ENCODE measurements around the gene NEURL2. TPM values are rescaled to one million over a fixed set of nuclear protein-coding genes. Genes with fewer than 3 reads are reported as not detected.

Gene NEURL2
- total RNA-seq, 1 experiment from 2014 or later = 2.0 TPM

DNA sequence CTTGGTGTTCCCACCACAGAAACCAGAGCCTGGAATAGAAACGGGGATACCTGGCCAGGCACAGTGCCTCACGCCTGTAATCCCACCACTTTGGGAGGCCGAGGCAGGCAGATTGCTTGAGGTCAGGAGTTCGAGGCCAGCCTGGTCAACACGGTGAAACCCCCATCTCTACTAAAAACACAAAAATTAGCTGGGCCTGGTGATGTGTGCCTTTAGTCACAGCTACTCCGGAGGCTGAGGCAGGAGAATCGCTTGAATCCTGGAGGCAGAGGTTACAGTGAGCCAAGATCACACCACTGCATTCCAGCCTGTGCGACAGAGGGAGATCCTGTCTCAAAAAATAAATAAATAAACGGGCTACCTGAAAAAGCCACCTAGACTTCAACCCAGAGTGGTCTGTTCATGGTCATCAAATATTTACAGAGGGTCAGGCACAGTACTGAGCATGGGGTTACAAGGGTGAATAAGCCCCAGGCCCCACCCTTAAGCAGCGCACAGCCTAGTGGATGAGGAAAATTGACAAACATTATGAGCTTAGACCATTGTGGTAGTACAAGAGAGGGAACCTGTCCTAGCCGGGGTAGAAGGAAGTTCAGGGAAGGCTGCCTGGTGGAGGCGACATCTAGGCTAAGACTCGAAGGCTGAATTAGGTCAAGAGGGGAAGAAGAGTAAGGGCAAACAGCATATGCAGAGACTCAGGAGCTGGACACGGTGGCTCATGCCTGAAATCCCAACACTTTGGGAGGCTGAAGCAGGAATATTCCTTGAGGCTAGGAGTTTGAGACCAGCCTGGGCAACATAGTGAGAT, 36.3 kb upstream of the NEURL2 start:
- Mint-ChIP-seq H3K4me3 (ENCODE audit: unreplicated experiment) (no peak overlapping the region), H3K27ac (ENCODE audit: low read depth, unreplicated experiment) (no peak overlapping the region), H3K27me3 (ENCODE audit: insufficient read depth, unreplicated experiment) (peaks cover 1% of the 10 kb centered on the region), H3K36me3 (ENCODE audit: insufficient read depth, unreplicated experiment) (peaks cover under 1% of the 10 kb centered on the region), H3K4me1 (ENCODE audit: insufficient read depth, unreplicated experiment) (peaks cover 5% of the 10 kb centered on the region), H3K9me3 (ENCODE audit: unreplicated experiment) (no peaks in the 10 kb centered on the region)
- BruUV-seq (replicated peaks) = no TSS peak
- TF ChIP-seq, protein P1, sequence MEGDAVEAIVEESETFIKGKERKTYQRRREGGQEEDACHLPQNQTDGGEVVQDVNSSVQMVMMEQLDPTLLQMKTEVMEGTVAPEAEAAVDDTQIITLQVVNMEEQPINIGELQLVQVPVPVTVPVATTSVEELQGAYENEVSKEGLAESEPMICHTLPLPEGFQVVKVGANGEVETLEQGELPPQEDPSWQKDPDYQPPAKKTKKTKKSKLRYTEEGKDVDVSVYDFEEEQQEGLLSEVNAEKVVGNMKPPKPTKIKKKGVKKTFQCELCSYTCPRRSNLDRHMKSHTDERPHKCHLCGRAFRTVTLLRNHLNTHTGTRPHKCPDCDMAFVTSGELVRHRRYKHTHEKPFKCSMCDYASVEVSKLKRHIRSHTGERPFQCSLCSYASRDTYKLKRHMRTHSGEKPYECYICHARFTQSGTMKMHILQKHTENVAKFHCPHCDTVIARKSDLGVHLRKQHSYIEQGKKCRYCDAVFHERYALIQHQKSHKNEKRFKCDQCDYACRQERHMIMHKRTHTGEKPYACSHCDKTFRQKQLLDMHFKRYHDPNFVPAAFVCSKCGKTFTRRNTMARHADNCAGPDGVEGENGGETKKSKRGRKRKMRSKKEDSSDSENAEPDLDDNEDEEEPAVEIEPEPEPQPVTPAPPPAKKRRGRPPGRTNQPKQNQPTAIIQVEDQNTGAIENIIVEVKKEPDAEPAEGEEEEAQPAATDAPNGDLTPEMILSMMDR (IDR thresholded peaks at IDR 0.05; ENCODE audit: unreplicated experiment) = no peak
- ChIA-PET POLR2A (interaction anchor here (0.6 to 1.3 kb wide), 7 partner anchors 10 to 1328 kb away, joined by 3 to 4 read pairs (median 3); no protein-coding TSS in a partner anchor), CTCF (interaction anchor here (0.6 to 1.4 kb wide), 8 partner anchors 12 to 141 kb away, joined by 3 to 4 read pairs (median 3); partner anchors contain the start of genes CTSA and ZSWIM1)
- intact Hi-C loops (cut with micrococcal nuclease) = no loop called here
- no peak for DNase-seq (ENCODE audit: unreplicated experiment)

DNA sequence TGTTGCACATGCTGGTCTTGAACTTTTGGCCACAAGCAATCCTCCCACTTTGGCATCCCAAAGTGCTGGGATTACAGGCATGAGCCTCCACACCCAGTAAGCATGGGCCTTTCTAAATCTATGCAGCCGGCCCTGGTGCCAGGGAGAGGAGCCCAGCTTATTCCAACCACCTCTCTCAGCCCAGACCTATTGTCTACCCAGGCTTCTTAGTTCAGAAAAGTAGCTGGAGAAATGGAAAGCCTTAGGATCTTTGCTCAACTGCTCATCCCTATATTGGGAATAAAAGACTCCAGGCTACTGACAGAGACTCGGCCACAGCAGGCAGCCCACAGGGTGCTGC, 35.7 kb upstream of the NEURL2 start:
- ChIA-PET CTCF (interaction anchor here (0.7 to 1.4 kb wide), 3 partner anchors 34 to 43 kb away, joined by 3 to 5 read pairs (median 4); partner anchors contain the start of gene CTSA), POLR2A (interaction anchor here (0.7 to 1.0 kb wide), 5 partner anchors 9 to 1328 kb away, joined by 3 to 4 read pairs (median 3); no protein-coding TSS in a partner anchor)
- BruUV-seq (replicated peaks) = no TSS peak
- TF ChIP-seq, protein P1 (IDR thresholded peaks at IDR 0.05; ENCODE audit: unreplicated experiment) = no peak
- DNase-seq (ENCODE audit: unreplicated experiment) = no peak
- Mint-ChIP-seq H3K27me3 (ENCODE audit: insufficient read depth, unreplicated experiment) (peaks cover 7% of the 10 kb centered on the region), H3K4me1 (ENCODE audit: insufficient read depth, unreplicated experiment) (peaks cover 5% of the 10 kb centered on the region), H3K27ac (ENCODE audit: low read depth, unreplicated experiment) (no peak overlapping the region), H3K4me3 (ENCODE audit: unreplicated experiment) (no peak overlapping the region), H3K36me3 (ENCODE audit: insufficient read depth, unreplicated experiment) (no peaks in the 10 kb centered on the region), H3K9me3 (ENCODE audit: unreplicated experiment) (no peaks in the 10 kb centered on the region)
- intact Hi-C loops (cut with micrococcal nuclease) = no loop called here

DNA sequence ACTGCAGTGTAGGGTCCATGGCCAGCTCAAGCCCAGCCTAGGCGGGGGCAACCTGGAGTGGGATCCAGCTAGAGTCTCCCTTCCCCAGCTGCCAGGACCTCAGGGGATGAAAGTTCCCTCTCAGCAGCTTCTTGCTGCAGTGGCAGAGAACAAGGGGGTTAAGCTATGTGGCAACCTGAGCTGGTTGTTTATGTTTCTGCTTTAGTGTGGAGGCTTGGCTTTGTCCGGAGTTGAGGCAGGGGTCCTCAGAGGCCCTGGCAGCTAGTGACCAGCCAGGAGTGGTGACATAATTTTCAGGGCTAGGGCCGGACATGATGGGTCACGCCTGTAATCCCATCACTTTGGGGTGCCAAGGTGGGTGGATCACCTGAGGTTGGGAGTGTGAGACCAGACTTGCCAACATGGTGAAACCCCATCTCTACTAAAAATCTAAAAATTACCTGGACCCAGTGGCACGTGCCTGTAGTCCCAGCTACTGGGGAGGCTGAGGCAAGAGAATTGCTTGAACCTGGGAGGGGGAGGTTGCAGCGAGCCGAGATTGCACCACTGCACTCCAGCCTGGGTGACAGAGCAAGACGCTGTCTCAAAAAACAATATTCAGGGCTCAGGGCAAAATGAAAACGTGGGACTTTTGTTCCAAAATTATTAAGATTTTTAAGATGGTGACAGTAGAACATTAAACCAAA, 35.0 kb upstream of the NEURL2 start:
- intact Hi-C loops (cut with micrococcal nuclease) = no loop called here
- ChIA-PET CTCF (interaction anchor here (0.7 to 1.4 kb wide), 4 partner anchors 33 to 127 kb away, joined by 3 to 7 read pairs (median 5); no protein-coding TSS in a partner anchor), POLR2A (interaction anchor here (0.8 to 3.5 kb wide), 6 partner anchors 9 to 69 kb away, joined by 3 to 49 read pairs (median 4); partner anchors contain the start of gene PCIF1)
- no peak overlapping the region for H3K4me3 Mint-ChIP-seq (ENCODE audit: unreplicated experiment)
- H3K36me3 Mint-ChIP-seq (ENCODE audit: insufficient read depth, unreplicated experiment) = no peaks in the 10 kb centered on the region
- no peak overlapping the region for H3K27ac Mint-ChIP-seq (ENCODE audit: low read depth, unreplicated experiment)
- H3K27me3 Mint-ChIP-seq (ENCODE audit: insufficient read depth, unreplicated experiment) = peaks cover 14% of the 10 kb centered on the region
- TF ChIP-seq, protein P1 (IDR thresholded peaks at IDR 0.05; ENCODE audit: unreplicated experiment) = no peak
- no TSS peak for BruUV-seq (replicated peaks)
- no peak for DNase-seq (ENCODE audit: unreplicated experiment)
- peaks cover 5% of the 10 kb centered on the region for H3K4me1 Mint-ChIP-seq (ENCODE audit: insufficient read depth, unreplicated experiment)
- no peaks in the 10 kb centered on the region for H3K9me3 Mint-ChIP-seq (ENCODE audit: unreplicated experiment)
